Kidney (tissue), 14 donors: ENCODE results near the gene STK11. TPM values are rescaled to one million over a fixed set of nuclear protein-coding genes. Genes with fewer than 3 reads are reported as not detected.

Source experiments
- DNase-seq, 5 donors: peaks; one replicate each; pipeline ENCODE4 v3.0.0-alpha.2; 2013 to 2020
- FAIRE-seq: peaks from 2 replicates; lab custom pipeline; 2012; peaks lifted over from hg19 to GRCh38; lab: Jason Lieb, UNC
- H3K27ac ChIP-seq, 2 donors: one replicate each; pipeline ENCODE4 v1.7.0; 2013; ENCODE audit warnings: low read depth in 2 of 2, low read length in 2 of 2, inconsistent platforms in 1 of 2
- H3K27me3 ChIP-seq: one replicate; pipeline ENCODE4 v1.7.1; 2013; ENCODE audit warnings: low read length, inconsistent platforms; ENCODE audit not compliant: control insufficient read depth, insufficient read depth
- H3K36me3 ChIP-seq, 3 donors: one replicate each; pipeline versions ENCODE4 v1.7.0 to v1.7.1; 2013; ENCODE audit warnings: low read length in 3 of 3, control low read depth in 1 of 3, inconsistent platforms in 1 of 3; ENCODE audit not compliant: insufficient read depth in 3 of 3, control insufficient read depth in 2 of 3
- H3K4me1 ChIP-seq, 3 donors: one replicate each; pipeline versions ENCODE4 v1.7.0 to v1.7.1; 2013; ENCODE audit warnings: low read length in 3 of 3, inconsistent platforms in 1 of 3, low read depth in 1 of 3; ENCODE audit not compliant: control insufficient read depth in 2 of 3, insufficient read depth in 2 of 3
- H3K4me3 ChIP-seq, 3 donors: one replicate each; pipeline versions ENCODE4 v1.7.0 to v1.8.1; 2013; ENCODE audit warnings: low read length in 3 of 3, control low read depth in 1 of 3, inconsistent platforms in 1 of 3
- H3K9ac ChIP-seq, 3 donors: one replicate each; pipeline versions ENCODE4 v1.7.0 to v1.7.1; 2013; ENCODE audit warnings: low read length in 3 of 3, control low read depth in 1 of 3, inconsistent platforms in 1 of 3
- H3K9me3 ChIP-seq, 3 donors: one replicate each; pipeline versions ENCODE4 v1.7.0 to v1.7.1; 2013; ENCODE audit warnings: low read length in 3 of 3, control low read depth in 1 of 3, inconsistent platforms in 1 of 3; ENCODE audit not compliant: control insufficient read depth in 2 of 3, insufficient read depth in 1 of 3
- CTCF ChIP-seq: IDR thresholded peaks from 3 replicates; pipeline ENCODE4 v1.5.1; 2012; ENCODE audit warnings: mild to moderate bottlenecking, moderate library complexity, borderline replicate concordance; ENCODE audit not compliant: insufficient read depth; ENCODE audit errors: extremely low read depth
- intact Hi-C: fragments of 100-400 bp; cut with DNase I; formaldehyde crosslinking; loops from one replicate; pipeline ENCODE4 v1.11.1; 2022
- polyA plus RNA-seq: library from polyadenylated mRNA; stranded (reverse); fragments of 350-450 nt; fragmentation: Illumina TruSeq; extraction: RNeasy Lipid Tissue Mini Kit (QIAGEN cat#74804); gene quantifications from one replicate; pipeline ENCODE4 v1.2.3, GENCODE V29; 2014; ENCODE audit warnings: low read depth, low replicate concordance; ENCODE audit not compliant: insufficient read depth
- total RNA-seq: library from RNA; stranded (reverse); fragmentation: NEBNext Ultra II Directional; extraction: Animal tissue kit (Norgen Biotek cat#: 25700); gene quantifications from one replicate; pipeline ENCODE4 v1.2.1, GENCODE V29; 2021
- donor health status: control.
- donor health status: control.
- donor health status: control.
- donor health status: control.
- donor health status: control.
- donor health status: DM: yes; HTN: yes; CAD: no.
- donor health status: Normal renal cell carcinoma (clear cell type).

Gene STK11
- total and polyA plus RNA-seq, 2 donors from 2014 or later, result 40.7 to 57.7 TPM

GRCh38 chr19:1255186-1256161 is 49.9 kb downstream of the STK11 start:
- no peak for TF ChIP-seq CTCF
- peak overlapping the region; percentile 97 for H3K27ac ChIP-seq
- DNase-seq, result no peak
- peaks cover 0 to 59% (median 23%) of the 10 kb centered on the region in 3 donors for H3K4me1 ChIP-seq
- H3K9ac ChIP-seq, result no peak overlapping the region
- no peaks in the 10 kb centered on the region for H3K9me3 ChIP-seq
- H3K4me3 ChIP-seq, result no peak overlapping the region
- H3K27me3 ChIP-seq, result no peaks in the 10 kb centered on the region
- no peak for FAIRE-seq
- intact Hi-C loops, result no loop called here
- H3K36me3 ChIP-seq, result peaks cover 5 to 34% (median 17%) of the 10 kb centered on the region in 3 donors

GRCh38 chr19:1256646-1257474 is 51.3 kb downstream of the STK11 start:
- H3K27me3 ChIP-seq, result no peaks in the 10 kb centered on the region
- no peak overlapping the region for H3K27ac ChIP-seq
- H3K4me1 ChIP-seq, result peaks cover 0 to 65% (median 31%) of the 10 kb centered on the region in 3 donors
- no peak overlapping the region for H3K4me3 ChIP-seq
- no peaks in the 10 kb centered on the region for H3K9me3 ChIP-seq
- intact Hi-C loops, result no loop called here
- no peak overlapping the region for H3K9ac ChIP-seq
- H3K36me3 ChIP-seq, result peaks cover 5 to 30% (median 17%) of the 10 kb centered on the region in 3 donors
- DNase-seq, result no peak
- FAIRE-seq, result no peak
- TF ChIP-seq CTCF, result no peak

GRCh38 chr19:1257475-1258162 is 52.0 kb downstream of the STK11 start:
- Histone ChIP-seq H3K9me3 (no peaks in the 10 kb centered on the region), H3K27me3 (no peaks in the 10 kb centered on the region), H3K27ac (peak overlapping the region; percentile 49 to 77), H3K9ac (no peak overlapping the region), H3K4me3 (no peak overlapping the region), H3K36me3 (peaks cover 5 to 30% (median 17%) of the 10 kb centered on the region in 3 donors), H3K4me1 (peaks cover 0 to 70% (median 37%) of the 10 kb centered on the region in 3 donors)
- intact Hi-C loops, result no loop called here
- no peak for TF ChIP-seq CTCF
- DNase-seq (no peak), FAIRE-seq (no peak)
